HepG2 (cell line): ENCODE results near the gene SAMD10. TPM values are rescaled to one million over a fixed set of nuclear protein-coding genes. Genes with fewer than 3 reads are reported as not detected.

ENCODE experiments used
- AHR ChIP-seq: IDR thresholded peaks from 2 replicates; pipeline ENCODE4 v1.6.1; 2018; ENCODE audit warnings: missing genetic modification reagents, missing compliant biosample characterization
- E2F1 ChIP-seq: sonication (generic); formaldehyde crosslinking; IDR thresholded peaks from 2 replicates; pipeline ENCODE4 v1.5.0; 2020; ENCODE audit warnings: missing genetic modification reagents
- ERF ChIP-seq: IDR thresholded peaks from 2 replicates; pipeline ENCODE4 v1.6.1; 2018; ENCODE audit warnings: missing biosample characterization, missing genetic modification reagents
- GFI1 ChIP-seq: sonication (generic); formaldehyde crosslinking; IDR thresholded peaks from 2 replicates; pipeline ENCODE4 v1.5.0; 2020; ENCODE audit warnings: missing genetic modification reagents, mild to moderate bottlenecking, borderline replicate concordance
- HOXD1 ChIP-seq: sonication (generic); formaldehyde crosslinking; IDR thresholded peaks from 2 replicates; pipeline ENCODE4 v1.5.0; 2020; ENCODE audit warnings: missing genetic modification reagents
- KDM2A ChIP-seq: sonication (generic); formaldehyde crosslinking; IDR thresholded peaks from 2 replicates; pipeline ENCODE4 v1.4.0; 2020; ENCODE audit warnings: low read depth, missing genetic modification reagents, borderline replicate concordance
- KLF9 ChIP-seq: IDR thresholded peaks from 2 replicates; pipeline ENCODE4 v1.6.1; 2016; ENCODE audit warnings: low read depth
- KMT2A ChIP-seq: sonication (generic); formaldehyde crosslinking; IDR thresholded peaks from 2 replicates; pipeline ENCODE4 v1.4.0; 2020; ENCODE audit warnings: missing genetic modification reagents
- MTA3 ChIP-seq: sonication (generic); formaldehyde crosslinking; IDR thresholded peaks from 2 replicates; pipeline ENCODE4 v1.4.0; 2020; ENCODE audit warnings: missing genetic modification reagents
- NFYB ChIP-seq: sonication (generic); formaldehyde crosslinking; IDR thresholded peaks from 2 replicates; pipeline ENCODE4 v1.4.0; 2020; ENCODE audit warnings: missing genetic modification reagents
- NPAS2 ChIP-seq: sonication (generic); formaldehyde crosslinking; IDR thresholded peaks from 2 replicates; pipeline ENCODE4 v1.8.0; 2022; ENCODE audit warnings: mild to moderate bottlenecking, missing genetic modification reagents, borderline replicate concordance
- RNF219 ChIP-seq: sonication (generic); formaldehyde crosslinking; IDR thresholded peaks from 2 replicates; pipeline ENCODE4 v1.5.0; 2020; ENCODE audit warnings: mild to moderate bottlenecking, missing genetic modification reagents
- SOX13 ChIP-seq, 3 experiments: fragments of 450-650 bp in 1 of 3; sonication (generic) in 1 of 3; formaldehyde crosslinking in 1 of 3; IDR thresholded peaks in 2 of 3; conservative IDR thresholded peaks in 1 of 3; 2 replicates each; pipeline versions ENCODE4 v1.5.0 to v1.6.1; 2016 to 2020; ENCODE audit warnings: antibody characterized with exemption in 1 of 3, mild to moderate bottlenecking in 1 of 3, missing compliant biosample characterization in 1 of 3, missing genetic modification reagents in 1 of 3, moderate library complexity in 1 of 3
- U2AF1 ChIP-seq: fragments of 200-400 bp; formaldehyde crosslinking; optimal IDR thresholded peaks from 2 replicates; pipeline ENCODE3; 2017; ENCODE audit warnings: mild to moderate bottlenecking, low read depth, low read length
- ZBTB21 ChIP-seq: sonication (generic); formaldehyde crosslinking; IDR thresholded peaks from 2 replicates; pipeline ENCODE4 v1.4.0; 2020; ENCODE audit warnings: missing genetic modification reagents
- ZFP41 ChIP-seq: sonication (generic); formaldehyde crosslinking; IDR thresholded peaks from 2 replicates; pipeline ENCODE4 v1.4.0; 2020; ENCODE audit warnings: mild to moderate bottlenecking, missing genetic modification reagents, borderline replicate concordance
- ZKSCAN8 ChIP-seq: IDR thresholded peaks from 2 replicates; pipeline ENCODE4 v1.6.1; 2016; ENCODE audit warnings: borderline replicate concordance, missing genetic modification reagents, missing compliant biosample characterization
- ZNF138 ChIP-seq: sonication (generic); formaldehyde crosslinking; IDR thresholded peaks from 2 replicates; pipeline ENCODE4 v1.5.0; 2020; ENCODE audit warnings: mild to moderate bottlenecking, low read depth, missing genetic modification reagents
- ZNF3 ChIP-seq: IDR thresholded peaks from 2 replicates; pipeline ENCODE4 v1.7.0; 2017; ENCODE audit warnings: inconsistent platforms
- ZNF362 ChIP-seq: sonication (generic); formaldehyde crosslinking; IDR thresholded peaks from 2 replicates; pipeline ENCODE4 v1.4.0; 2020; ENCODE audit warnings: missing genetic modification reagents, mild to moderate bottlenecking, borderline replicate concordance
- ZNF549 ChIP-seq: sonication (generic); formaldehyde crosslinking; IDR thresholded peaks from 2 replicates; pipeline ENCODE4 v1.5.0; 2020; ENCODE audit warnings: missing genetic modification reagents
- ZNF770 ChIP-seq: sonication (generic); formaldehyde crosslinking; IDR thresholded peaks from 2 replicates; pipeline ENCODE4 v1.5.0; 2020; ENCODE audit warnings: mild to moderate bottlenecking, missing genetic modification reagents
- ZNF879 ChIP-seq: sonication (generic); formaldehyde crosslinking; IDR thresholded peaks from 2 replicates; pipeline ENCODE4 v1.8.1; 2023; ENCODE audit warnings: missing genetic modification reagents
- polyA plus RNA-seq, 8 experiments: library from polyadenylated mRNA; depleted of rRNA in 3 of 8; stranded (reverse) in 7 of 8; unstranded in 1 of 8; fragments of >200 nt; fragmentation: Illumina TruSeq in 4 of 8; extraction: Trizol in 4 of 8; gene quantifications; 2 replicates each; pipeline versions ENCODE4 v1.2.1 to v1.2.3, GENCODE V29; 2011 to 2016; ENCODE audit warnings: low read depth in 4 of 8, missing spikeins in 1 of 8, mixed read lengths in 1 of 8; ENCODE audit not compliant: insufficient read depth in 1 of 8
- total RNA-seq, 5 experiments: library from RNA; depleted of rRNA; stranded (reverse); fragments of >200 nt; fragmentation: Illumina TruSeq; extraction: Trizol; gene quantifications; 2 replicates each; pipeline ENCODE4 v1.2.3, GENCODE V29; 2016; ENCODE audit warnings: low read depth in 1 of 5

The SAMD10 gene
- total and polyA plus RNA-seq, 2 of the 13 experiments (the other 11 are each of a cell fraction or from before 2014, with no cell fraction given): 6.1 to 11.0 TPM

- TF ChIP-seq RNF219: no peak; the same call in 1 of the 2 replicates
- no peak for TF ChIP-seq MTA3
- peak; percentile 78; the same call in 1 of the 2 replicates for TF ChIP-seq NPAS2 (CRISPR knock-in tag)
- TF ChIP-seq E2F1 (CRISPR knock-in tag): no peak; the same call in none of the 2 replicates
- peak; percentile 13; the same call in 1 of the 2 replicates for TF ChIP-seq ZBTB21 (CRISPR knock-in tag)
- no peak for TF ChIP-seq ZNF362
- peak; percentile 96 for TF ChIP-seq ZNF879
- peak; percentile 93 for TF ChIP-seq KMT2A (CRISPR knock-in tag)
- no peak for TF ChIP-seq ZNF3 (CRISPR knock-in tag)
- TF ChIP-seq ZKSCAN8: peak; percentile 78; the same call in 1 of the 2 replicates
- TF ChIP-seq ZNF138: peak; percentile 92
- TF ChIP-seq GFI1 (CRISPR knock-in tag): no peak
- TF ChIP-seq KDM2A (CRISPR knock-in tag): peak; percentile 97
- TF ChIP-seq U2AF1: no peak
- no peak; the same call in 1 of the 2 replicates for TF ChIP-seq ZNF770 (CRISPR knock-in tag)
- no peak for TF ChIP-seq SOX13 (IDR thresholded peaks at IDR 0.05)
- TF ChIP-seq SOX13 (CRISPR knock-in tag; conservative IDR thresholded peaks at IDR 0.05 in 1 of 2, IDR thresholded peaks at IDR 0.05 in 1 of 2): peak in 1 of 2 experiments; percentile 70; a peak in 2 of 4 replicates
- TF ChIP-seq HOXD1 (CRISPR knock-in tag): peak; percentile 92
- TF ChIP-seq ERF: peak; percentile 94
- peak; percentile 83; the same call in 1 of the 2 replicates for TF ChIP-seq ZNF549
- TF ChIP-seq AHR (CRISPR knock-in tag): peak; percentile 91; the same call in 1 of the 2 replicates
- TF ChIP-seq KLF9 (CRISPR knock-in tag): peak; percentile 92; the same call in 1 of the 2 replicates
- peak; percentile 95 for TF ChIP-seq ZFP41
- TF ChIP-seq NFYB (CRISPR knock-in tag): peak; percentile 57; the same call in 1 of the 2 replicates
Observed at GRCh38 chr20:63978319-63979228, 868 bp downstream of the SAMD10 start (continued).
